DOHH2 (cell line): ENCODE results near the gene DCLK1.

Experiments used
- EZH2phosphoT487 ChIP-seq: fragments of 200-600 bp; sonication (generic); IDR thresholded peaks from 2 replicates; pipeline ENCODE4 v1.6.1; 2017; ENCODE audit warnings: borderline replicate concordance, mild to moderate bottlenecking, antibody characterized with exemption, low read length, moderate library complexity, mixed read lengths
- TF ChIP-seq, protein P1 (sequence below): fragments of 200-600 bp; sonication (generic); IDR thresholded peaks from one replicate; pipeline ENCODE4 v1.5.1; 2014; ENCODE audit warnings: antibody characterized with exemption, mild to moderate bottlenecking, low read depth, low read length; ENCODE audit not compliant: poor library complexity, severe bottlenecking

DNA sequence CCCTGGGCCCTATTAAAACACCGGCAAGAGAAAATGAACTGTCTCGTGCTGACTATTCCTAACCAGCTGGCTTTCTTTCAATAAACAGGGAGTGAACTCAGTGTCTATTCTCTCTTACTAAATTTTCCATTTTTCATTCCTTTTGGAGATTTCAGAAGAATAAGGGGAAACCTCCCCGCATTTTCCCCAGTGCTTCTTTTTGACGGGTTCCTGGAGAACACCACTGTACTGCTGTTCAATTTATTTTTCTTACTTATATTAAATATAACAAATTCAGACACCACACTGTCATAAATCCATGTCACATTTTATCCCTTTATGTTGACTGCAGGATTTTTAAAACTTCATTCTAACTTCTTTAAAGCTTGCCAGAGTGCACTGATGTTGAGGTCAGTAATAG, 75.8 kb downstream of the DCLK1 start:
- TF ChIP-seq, protein P1, sequence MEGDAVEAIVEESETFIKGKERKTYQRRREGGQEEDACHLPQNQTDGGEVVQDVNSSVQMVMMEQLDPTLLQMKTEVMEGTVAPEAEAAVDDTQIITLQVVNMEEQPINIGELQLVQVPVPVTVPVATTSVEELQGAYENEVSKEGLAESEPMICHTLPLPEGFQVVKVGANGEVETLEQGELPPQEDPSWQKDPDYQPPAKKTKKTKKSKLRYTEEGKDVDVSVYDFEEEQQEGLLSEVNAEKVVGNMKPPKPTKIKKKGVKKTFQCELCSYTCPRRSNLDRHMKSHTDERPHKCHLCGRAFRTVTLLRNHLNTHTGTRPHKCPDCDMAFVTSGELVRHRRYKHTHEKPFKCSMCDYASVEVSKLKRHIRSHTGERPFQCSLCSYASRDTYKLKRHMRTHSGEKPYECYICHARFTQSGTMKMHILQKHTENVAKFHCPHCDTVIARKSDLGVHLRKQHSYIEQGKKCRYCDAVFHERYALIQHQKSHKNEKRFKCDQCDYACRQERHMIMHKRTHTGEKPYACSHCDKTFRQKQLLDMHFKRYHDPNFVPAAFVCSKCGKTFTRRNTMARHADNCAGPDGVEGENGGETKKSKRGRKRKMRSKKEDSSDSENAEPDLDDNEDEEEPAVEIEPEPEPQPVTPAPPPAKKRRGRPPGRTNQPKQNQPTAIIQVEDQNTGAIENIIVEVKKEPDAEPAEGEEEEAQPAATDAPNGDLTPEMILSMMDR: no peak
- TF ChIP-seq EZH2phosphoT487: no peak
